Activated CD8-positive, alpha-beta memory T cell treated with anti-CD3 and anti-CD28 coated beads for 24 hours (primary cell): ENCODE data around the gene PHKA1.
"Not testable (repeated sequence)": the region's sequence is repeated elsewhere in the genome, so short reads cannot be mapped to it uniquely, and the experiment has no call there.

Experiments used
- DNase-seq: peaks from one replicate; pipeline ENCODE4 v3.0.0-alpha.2; 2020

Gene PHKA1

GRCh38 chrX:72713599-72714477 lies at the start of gene PHKA1:
TSS of gene PHKA1 (minus strand) at chrX:72714306. CDS start at chrX:72713880, 426 bp downstream.
- peak; percentile 78 for DNase-seq

- DNase-seq, result not testable (repeated sequence)
Observed at GRCh38 chrX:72760454-72760853, 46.3 kb upstream of the PHKA1 start.

GRCh38 chrX:72748545-72748944 lies 34.4 kb upstream of the PHKA1 start:
- DNase-seq, result not testable (repeated sequence)

- not testable (repeated sequence) for DNase-seq
Observed at GRCh38 chrX:72745546-72745945, 31.4 kb upstream of the PHKA1 start.

GRCh38 chrX:72735561-72735960 lies 21.5 kb upstream of the PHKA1 start:
- DNase-seq, result no peak

- DNase-seq, result not testable (repeated sequence)
Observed at GRCh38 chrX:72733636-72734035, 19.5 kb upstream of the PHKA1 start.

GRCh38 chrX:72727846-72728245 lies 13.7 kb upstream of the PHKA1 start:
- DNase-seq, result no peak

GRCh38 chrX:72716766-72717165 lies 2.7 kb upstream of the PHKA1 start:
- DNase-seq, result no peak

- DNase-seq, result no peak
Observed at GRCh38 chrX:72715546-72715945, 1.4 kb upstream of the PHKA1 start.

GRCh38 chrX:72714478-72714916 lies 391 bp upstream of the PHKA1 start:
- peak; percentile 61 for DNase-seq

GRCh38 chrX:72713130-72713529 lies 976 bp downstream of the PHKA1 start:
- no peak for DNase-seq

GRCh38 chrX:72712094-72712755 lies 1.9 kb downstream of the PHKA1 start:
- DNase-seq, result no peak

GRCh38 chrX:72705814-72706213 lies 8.3 kb downstream of the PHKA1 start:
- no peak for DNase-seq

- DNase-seq, result no peak
Observed at GRCh38 chrX:72705111-72705510, 9.0 kb downstream of the PHKA1 start.

- DNase-seq, result no peak
Observed at GRCh38 chrX:72694170-72694569, 19.9 kb downstream of the PHKA1 start.

- DNase-seq, result no peak
Observed at GRCh38 chrX:72693477-72693876, 20.6 kb downstream of the PHKA1 start.

- no peak for DNase-seq
Observed at GRCh38 chrX:72687396-72687795, 26.7 kb downstream of the PHKA1 start.

- DNase-seq, result no peak
Observed at GRCh38 chrX:72685810-72686456, 28.2 kb downstream of the PHKA1 start.

- no peak for DNase-seq
Observed at GRCh38 chrX:72685018-72685417, 29.1 kb downstream of the PHKA1 start.

- DNase-seq, result no peak
Observed at GRCh38 chrX:72683631-72684030, 30.5 kb downstream of the PHKA1 start.

GRCh38 chrX:72676465-72676864 lies 37.6 kb downstream of the PHKA1 start:
- DNase-seq, result no peak

GRCh38 chrX:72673951-72674350 lies 40.2 kb downstream of the PHKA1 start:
- DNase-seq, result not testable (repeated sequence)

- not testable (repeated sequence) for DNase-seq
Observed at GRCh38 chrX:72669508-72669907, 44.6 kb downstream of the PHKA1 start.

- no peak for DNase-seq
Observed at GRCh38 chrX:72666451-72666850, 47.7 kb downstream of the PHKA1 start.
